ENCODE measurements around the gene C9orf85.
"Not testable (repeated sequence)": the region's sequence is repeated elsewhere in the genome, so short reads cannot be mapped to it uniquely, and the experiment has no call there.

C9orf85 gene

GRCh38 chr9:72006501-72006900, 95.1 kb downstream of the C9orf85 start:
- no peak for DNase-seq (ENCODE audit: low read depth in 2 of 2, low spot score in 1 of 2)

GRCh38 chr9:72007726-72008125, 96.3 kb downstream of the C9orf85 start:
- DNase-seq (ENCODE audit: low read depth in 2 of 2, low spot score in 1 of 2), result not testable (repeated sequence)

GRCh38 chr9:72012646-72013045, 101.2 kb downstream of the C9orf85 start:
- DNase-seq (ENCODE audit: low read depth in 2 of 2, low spot score in 1 of 2), result no peak

GRCh38 chr9:72013292-72013760, 101.9 kb downstream of the C9orf85 start:
- no peak for DNase-seq (ENCODE audit: low read depth in 2 of 2, low spot score in 1 of 2)

GRCh38 chr9:72022841-72023240, 111.4 kb downstream of the C9orf85 start:
- no peak for DNase-seq (ENCODE audit: low read depth in 2 of 2, low spot score in 1 of 2)

All from stimulated activated CD8-positive, alpha-beta memory T cell treated with anti-CD3 and anti-CD28 coated beads, Interleukin-4, amount 100 ng/mL, for 4 hours (primary cell).